GM23248 (cell line): ENCODE data around the gene LHFPL2. TPM values are rescaled to one million over a fixed set of nuclear protein-coding genes. Genes with fewer than 3 reads are reported as not detected.

ENCODE experiments used
- DNase-seq: peaks from one replicate; pipeline ENCODE4 v3.0.0-alpha.2; 2015
- H2AFZ ChIP-seq: fragments of 200-600 bp; sonication (generic); 2 replicates; pipeline ENCODE4 v1.6.1; 2016; ENCODE audit warnings: antibody characterized with exemption
- H3F3A ChIP-seq: fragments of 200-600 bp; sonication (generic); 2 replicates; pipeline ENCODE4 v1.6.1; 2016; ENCODE audit warnings: mild to moderate bottlenecking, antibody characterized with exemption, mixed run types; ENCODE audit not compliant: insufficient read depth
- H3K27ac ChIP-seq: fragments of 200-600 bp; sonication (generic); 2 replicates; pipeline ENCODE4 v1.5.1; 2016; ENCODE audit warnings: mild to moderate bottlenecking
- H3K27me3 ChIP-seq: fragments of 200-600 bp; sonication (generic); replicated peaks from 2 replicates; pipeline ENCODE4 v1.6.1; 2016; ENCODE audit warnings: mild to moderate bottlenecking; ENCODE audit not compliant: insufficient read depth
- H3K36me3 ChIP-seq: fragments of 200-600 bp; sonication (generic); 2 replicates; pipeline ENCODE4 v1.6.1; 2016; ENCODE audit warnings: low read depth, mild to moderate bottlenecking
- H3K4me1 ChIP-seq: fragments of 200-600 bp; sonication (generic); 2 replicates; pipeline ENCODE4 v1.6.1; 2016; ENCODE audit warnings: mild to moderate bottlenecking; ENCODE audit not compliant: insufficient read depth
- H3K4me2 ChIP-seq: fragments of 200-600 bp; sonication (generic); one replicate; pipeline ENCODE4 v1.6.1; 2016; ENCODE audit warnings: mild to moderate bottlenecking; ENCODE audit not compliant: unreplicated experiment
- H3K4me3 ChIP-seq: fragments of 200-600 bp; sonication (generic); 2 replicates; pipeline ENCODE4 v1.5.1; 2016; ENCODE audit warnings: mild to moderate bottlenecking
- H3K79me2 ChIP-seq: fragments of 200-600 bp; sonication (generic); 2 replicates; pipeline ENCODE4 v1.6.1; 2016; ENCODE audit warnings: mild to moderate bottlenecking; ENCODE audit not compliant: insufficient read depth
- H3K9ac ChIP-seq: fragments of 200-600 bp; sonication (generic); 2 replicates; pipeline ENCODE4 v1.6.1; 2016; ENCODE audit warnings: mild to moderate bottlenecking
- H3K9me2 ChIP-seq: fragments of 200-600 bp; sonication (generic); 2 replicates; pipeline ENCODE4 v1.6.1; 2016; ENCODE audit warnings: mixed run types, mild to moderate bottlenecking, moderate library complexity; ENCODE audit not compliant: insufficient read depth
- H3K9me3 ChIP-seq: fragments of 200-600 bp; sonication (generic); one replicate; pipeline ENCODE4 v1.6.1; 2017; ENCODE audit warnings: low read depth
- H4K20me1 ChIP-seq: fragments of 200-600 bp; sonication (generic); 2 replicates; pipeline ENCODE4 v1.6.0; 2016; ENCODE audit not compliant: insufficient read depth
- EZH2 ChIP-seq: fragments of 200-600 bp; sonication (generic); IDR thresholded peaks from 2 replicates; pipeline ENCODE4 v1.6.1; 2018; ENCODE audit warnings: antibody characterized with exemption, mild to moderate bottlenecking; ENCODE audit not compliant: insufficient read depth, poor library complexity, severe bottlenecking
- EZH2phosphoT487 ChIP-seq: fragments of 200-600 bp; sonication (generic); IDR thresholded peaks from 2 replicates; pipeline ENCODE4 v1.6.1; 2018; ENCODE audit warnings: antibody characterized with exemption, moderate library complexity, mild to moderate bottlenecking, low read depth; ENCODE audit not compliant: insufficient read depth
- WGBS, 2 experiments: methylation state at CpG; one replicate each; pipeline ENCODE4 v1.1.6; 2015 to 2017; ENCODE audit warnings: low lambda C conversion rate in 2 of 2, low coverage in 1 of 2; ENCODE audit errors: missing lambda C conversion rate in 2 of 2; 5-methylcytosine and 5-hydroxymethylcytosine counted together
- in situ Hi-C: fragments of 300-500 bp; cut with MboI; formaldehyde crosslinking; loops from 2 replicates; pipeline ENCODE4 v1.15.0; 2020
- polyA plus RNA-seq: library from polyadenylated mRNA; unstranded; fragments of >200 nt; fragmentation: Nextera tagmentation; extraction: Ambion mirVana; gene quantifications from 2 replicates; pipeline ENCODE4 v1.2.1, GENCODE V29; 2016
- total RNA-seq: library from RNA; depleted of rRNA; stranded (reverse); fragments of >200 nt; shearing (Covaris generic); gene quantifications from 2 replicates; pipeline ENCODE4 v1.2.3, GENCODE V29; 2014

The LHFPL2 gene
- total and polyA plus RNA-seq, 2 experiments from 2014 or later = 8.0 to 13.7 TPM

DNA sequence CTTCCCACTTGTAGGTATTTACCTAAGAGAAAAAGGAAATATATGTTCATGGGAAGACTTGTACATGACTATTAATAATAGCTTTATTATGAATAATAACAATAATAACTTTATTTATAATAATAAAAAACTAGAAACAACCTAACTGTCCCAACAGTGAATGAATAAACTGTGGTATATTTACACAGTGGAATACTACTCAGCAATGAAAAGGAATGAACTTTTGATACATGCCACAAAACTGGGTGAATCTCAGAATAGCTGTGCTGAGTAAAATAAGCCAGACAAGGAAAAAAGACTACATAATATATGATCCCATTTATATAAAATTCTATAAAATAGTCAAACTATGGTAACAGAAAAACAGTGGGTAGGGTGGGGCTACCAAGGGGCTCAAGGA is 199.5 kb downstream of the LHFPL2 start:
- H3K27ac ChIP-seq = no peak overlapping the region
- TF ChIP-seq EZH2phosphoT487 (no peak), EZH2 (no peak)
- in situ Hi-C loops = no loop called here
- H3K4me3 ChIP-seq = no peak overlapping the region
- no peaks in the 10 kb centered on the region for H3K4me1 ChIP-seq
- H3K36me3 ChIP-seq = no peaks in the 10 kb centered on the region
- no peaks in the 10 kb centered on the region for H3K9me3 ChIP-seq
- H3K4me2 ChIP-seq = no peak overlapping the region
- no peak overlapping the region for H3K9ac ChIP-seq
- no peaks in the 10 kb centered on the region for H3K9me2 ChIP-seq
- H4K20me1 ChIP-seq = no peaks in the 10 kb centered on the region
- H3F3A ChIP-seq = no peaks in the 10 kb centered on the region
- H2AFZ ChIP-seq = no peak overlapping the region
- no peak for DNase-seq
- no peaks in the 10 kb centered on the region for H3K27me3 ChIP-seq
- no peaks in the 10 kb centered on the region for H3K79me2 ChIP-seq

DNA sequence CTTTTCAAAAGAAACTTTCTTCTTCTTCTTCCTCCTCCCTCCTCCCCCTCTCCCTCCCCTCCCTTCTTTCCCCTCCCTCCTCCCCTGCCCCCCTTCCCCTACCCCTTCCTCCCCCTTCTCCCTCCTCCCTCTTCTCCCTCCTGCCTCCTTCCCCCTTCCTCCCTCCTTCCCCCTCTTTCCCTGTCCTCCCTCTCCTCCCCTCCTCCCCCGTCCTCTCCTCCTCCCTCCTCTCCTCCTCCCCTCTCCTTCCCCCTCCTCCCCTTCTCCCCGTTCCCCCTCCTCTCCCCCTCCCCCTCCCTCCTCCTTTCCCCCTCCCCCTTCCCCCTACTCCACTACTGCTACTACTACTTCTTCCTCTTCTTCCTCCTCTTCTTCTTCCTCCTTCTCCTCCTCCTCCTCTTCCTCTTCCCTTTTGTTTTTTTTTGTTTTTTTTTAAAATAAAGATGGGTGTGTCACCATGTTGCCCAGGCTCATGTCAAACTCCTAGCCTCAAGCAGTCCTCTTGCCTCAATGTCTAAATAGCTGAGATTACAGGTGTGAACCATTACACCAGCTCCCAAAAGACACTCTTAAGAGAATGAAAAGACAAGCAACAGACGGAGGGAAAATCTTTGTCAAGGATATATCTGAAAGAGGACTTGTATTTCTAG is 200.7 kb downstream of the LHFPL2 start:
- Histone ChIP-seq H3K4me3 (no peak overlapping the region), H4K20me1 (no peaks in the 10 kb centered on the region), H3K27ac (no peak overlapping the region), H3K9me2 (no peaks in the 10 kb centered on the region), H3K4me2 (no peak overlapping the region), H3K27me3 (no peaks in the 10 kb centered on the region), H3F3A (no peaks in the 10 kb centered on the region), H3K4me1 (no peaks in the 10 kb centered on the region), H2AFZ (no peak overlapping the region), H3K36me3 (no peaks in the 10 kb centered on the region), H3K79me2 (no peaks in the 10 kb centered on the region), H3K9ac (no peak overlapping the region), H3K9me3 (no peaks in the 10 kb centered on the region)
- no peak for TF ChIP-seq EZH2
- in situ Hi-C loops = no loop called here
- WGBS, 2 experiments = 70 to 83% methylated on average over 3 of the region's 3 CpGs
- DNase-seq = no peak
